ENCODE data around the gene RTBDN.

The RTBDN gene

GRCh38 chr19:12793290-12794195 lies 40.8 kb downstream of the RTBDN start:
- TF ChIP-seq GATA2 (IDR thresholded peaks at IDR 0.05; ENCODE audit: low read depth, low read length) (no peak), GATA3 (IDR thresholded peaks at IDR 0.05; ENCODE audit: low read depth, low read length) (no peak)

- no peak for TF ChIP-seq GATA2 (IDR thresholded peaks at IDR 0.05; ENCODE audit: low read depth, low read length)
- TF ChIP-seq GATA3 (IDR thresholded peaks at IDR 0.05; ENCODE audit: low read depth, low read length): no peak
Measured at GRCh38 chr19:12792853-12793289, 41.5 kb downstream of the RTBDN start.

GRCh38 chr19:12792051-12792852 lies 42.1 kb downstream of the RTBDN start:
- TF ChIP-seq GATA2 (IDR thresholded peaks at IDR 0.05; ENCODE audit: low read depth, low read length) (no peak), GATA3 (IDR thresholded peaks at IDR 0.05; ENCODE audit: low read depth, low read length) (no peak)

- TF ChIP-seq GATA2 (IDR thresholded peaks at IDR 0.05; ENCODE audit: low read depth, low read length) (no peak), GATA3 (IDR thresholded peaks at IDR 0.05; ENCODE audit: low read depth, low read length) (no peak)
Measured at GRCh38 chr19:12791345-12792050, 42.9 kb downstream of the RTBDN start, which contains the start of gene JUNB. TSS of gene JUNB (plus strand) at chr19:12791486. CDS start at chr19:12791772, 286 bp downstream.

- TF ChIP-seq GATA2 (IDR thresholded peaks at IDR 0.05; ENCODE audit: low read depth, low read length) (no peak), GATA3 (IDR thresholded peaks at IDR 0.05; ENCODE audit: low read depth, low read length) (no peak)
Measured at GRCh38 chr19:12790628-12791344, 43.6 kb downstream of the RTBDN start.

GRCh38 chr19:12789904-12790619 lies 44.3 kb downstream of the RTBDN start:
- TF ChIP-seq GATA3 (IDR thresholded peaks at IDR 0.05; ENCODE audit: low read depth, low read length) (no peak), GATA2 (IDR thresholded peaks at IDR 0.05; ENCODE audit: low read depth, low read length) (no peak)

GRCh38 chr19:12789098-12789903 lies 45.1 kb downstream of the RTBDN start:
- no peak for TF ChIP-seq GATA2 (IDR thresholded peaks at IDR 0.05; ENCODE audit: low read depth, low read length)

- TF ChIP-seq GATA3 (IDR thresholded peaks at IDR 0.05; ENCODE audit: low read depth, low read length) (no peak), GATA2 (IDR thresholded peaks at IDR 0.05; ENCODE audit: low read depth, low read length) (no peak)
Measured at GRCh38 chr19:12788682-12789097, 45.7 kb downstream of the RTBDN start.

- TF ChIP-seq GATA2 (IDR thresholded peaks at IDR 0.05; ENCODE audit: low read depth, low read length): no peak
- no peak for TF ChIP-seq GATA3 (IDR thresholded peaks at IDR 0.05; ENCODE audit: low read depth, low read length)
Measured at GRCh38 chr19:12788042-12788681, 46.2 kb downstream of the RTBDN start.

- TF ChIP-seq GATA3 (IDR thresholded peaks at IDR 0.05; ENCODE audit: low read depth, low read length) (no peak), GATA2 (IDR thresholded peaks at IDR 0.05; ENCODE audit: low read depth, low read length) (no peak)
Measured at GRCh38 chr19:12787458-12787857, 46.9 kb downstream of the RTBDN start.

GRCh38 chr19:12786952-12787351 lies 47.4 kb downstream of the RTBDN start:
- TF ChIP-seq GATA3 (IDR thresholded peaks at IDR 0.05; ENCODE audit: low read depth, low read length) (no peak), GATA2 (IDR thresholded peaks at IDR 0.05; ENCODE audit: low read depth, low read length) (no peak)

All from SH-SY5Y (cell line).